OCI-LY1 (cell line): Measurements from ENCODE around the gene PKNOX2.

Experiments used
- CTCF ChIP-seq: fragments of 200-600 bp; sonication (generic), shearing (Covaris generic); IDR thresholded peaks from 2 replicates; pipeline ENCODE4 v1.5.1; 2017; ENCODE audit warnings: mild to moderate bottlenecking, antibody characterized with exemption, low read length, moderate library complexity, mixed read lengths
- EZH2 ChIP-seq: fragments of 200-600 bp; sonication (generic), shearing (Covaris generic); IDR thresholded peaks from 2 replicates; pipeline ENCODE4 v1.8.0; 2017; ENCODE audit warnings: borderline replicate concordance, mixed run types, mild to moderate bottlenecking, antibody characterized with exemption, low read length, moderate library complexity, mixed read lengths

- TF ChIP-seq CTCF (no peak), EZH2 (no peak)
Measured at GRCh38 chr11:125129316-125129993, 35.1 kb upstream of the PKNOX2 start.
